Lower lobe of right lung (tissue), 2 donors: ENCODE measurements around the gene TBC1D4. TPM values are rescaled to one million over a fixed set of nuclear protein-coding genes. Genes with fewer than 3 reads are reported as not detected.

Experiments
- ATAC-seq, 2 donors: fragments of 200-7000 bp; cut with Tn5 transposase; one replicate each; pipeline ENCODE4 v1.9.1; 2020 to 2022; ENCODE audit warnings: mild to moderate bottlenecking in 2 of 2, moderate library complexity in 2 of 2
- DNase-seq: peaks from one replicate; pipeline ENCODE4 v3.0.0-alpha.2; 2020
- H3K27ac ChIP-seq: fragments of 200-600 bp; one replicate; pipeline ENCODE4 v1.8.0; 2022
- H3K27me3 ChIP-seq: fragments of 200-600 bp; one replicate; pipeline ENCODE4 v1.8.0; 2022; ENCODE audit warnings: low read depth
- H3K36me3 ChIP-seq: fragments of 200-600 bp; one replicate; pipeline ENCODE4 v1.8.0; 2022; ENCODE audit warnings: mild to moderate bottlenecking
- H3K4me1 ChIP-seq: fragments of 200-600 bp; one replicate; pipeline ENCODE4 v1.8.0; 2022
- H3K4me3 ChIP-seq: fragments of 200-600 bp; one replicate; pipeline ENCODE4 v1.8.0; 2022; ENCODE audit warnings: mild to moderate bottlenecking
- H3K9me3 ChIP-seq: fragments of 200-600 bp; one replicate; pipeline ENCODE4 v1.8.0; 2022
- intact Hi-C: fragments of 100-400 bp; cut with DNase I; formaldehyde crosslinking; loops from one replicate; pipeline ENCODE4 v1.11.0; 2022
- total RNA-seq: library from RNA; stranded (reverse); fragmentation: NEBNext Ultra II Directional; extraction: Animal tissue kit (Norgen Biotek cat#: 25700); gene quantifications from one replicate; pipeline ENCODE4 v1.2.1, GENCODE V29; 2021
- TF ChIP-seq, protein P1 (sequence below): fragments of 200-600 bp; IDR thresholded peaks from one replicate; pipeline ENCODE4 v1.8.0; 2022; ENCODE audit warnings: antibody characterized with exemption, mild to moderate bottlenecking
- donor health status: DM: no; HTN: yes; CAD: no; lungs with severe emphysema.

TBC1D4 gene
- total RNA-seq, 1 donor from 2014 or later, result 30.4 TPM

DNA sequence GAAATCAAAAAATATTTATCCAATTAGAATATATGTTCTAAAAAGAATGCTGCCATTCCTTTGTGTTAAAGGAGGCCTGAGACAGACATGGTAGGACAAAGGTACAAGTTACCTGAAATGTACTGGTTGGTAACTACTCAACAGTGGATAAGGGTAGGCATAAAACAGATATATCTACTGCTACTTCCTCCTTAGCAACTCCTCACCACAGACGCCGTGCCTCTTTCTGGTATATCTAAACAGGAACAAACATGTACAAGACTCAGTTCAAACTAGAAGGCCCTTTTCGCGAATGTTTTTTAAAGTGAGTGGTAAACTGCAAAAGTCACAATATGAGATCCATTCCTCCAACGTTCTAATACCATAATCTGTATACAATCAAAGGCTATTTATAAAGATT is 86.9 kb downstream of the TBC1D4 start:
- no peak overlapping the region for H3K27ac ChIP-seq

GRCh38 chr13:75393839-75394520 is 88.0 kb downstream of the TBC1D4 start:
- H3K27ac ChIP-seq, result no peak overlapping the region
- TF ChIP-seq, protein P1, sequence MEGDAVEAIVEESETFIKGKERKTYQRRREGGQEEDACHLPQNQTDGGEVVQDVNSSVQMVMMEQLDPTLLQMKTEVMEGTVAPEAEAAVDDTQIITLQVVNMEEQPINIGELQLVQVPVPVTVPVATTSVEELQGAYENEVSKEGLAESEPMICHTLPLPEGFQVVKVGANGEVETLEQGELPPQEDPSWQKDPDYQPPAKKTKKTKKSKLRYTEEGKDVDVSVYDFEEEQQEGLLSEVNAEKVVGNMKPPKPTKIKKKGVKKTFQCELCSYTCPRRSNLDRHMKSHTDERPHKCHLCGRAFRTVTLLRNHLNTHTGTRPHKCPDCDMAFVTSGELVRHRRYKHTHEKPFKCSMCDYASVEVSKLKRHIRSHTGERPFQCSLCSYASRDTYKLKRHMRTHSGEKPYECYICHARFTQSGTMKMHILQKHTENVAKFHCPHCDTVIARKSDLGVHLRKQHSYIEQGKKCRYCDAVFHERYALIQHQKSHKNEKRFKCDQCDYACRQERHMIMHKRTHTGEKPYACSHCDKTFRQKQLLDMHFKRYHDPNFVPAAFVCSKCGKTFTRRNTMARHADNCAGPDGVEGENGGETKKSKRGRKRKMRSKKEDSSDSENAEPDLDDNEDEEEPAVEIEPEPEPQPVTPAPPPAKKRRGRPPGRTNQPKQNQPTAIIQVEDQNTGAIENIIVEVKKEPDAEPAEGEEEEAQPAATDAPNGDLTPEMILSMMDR, result no peak
- no peaks in the 10 kb centered on the region for H3K36me3 ChIP-seq
- intact Hi-C loops, result no loop called here
- H3K27me3 ChIP-seq, result no peaks in the 10 kb centered on the region
- no peaks in the 10 kb centered on the region for H3K4me1 ChIP-seq
- no peaks in the 10 kb centered on the region for H3K9me3 ChIP-seq
- no peak overlapping the region for H3K4me3 ChIP-seq
- ATAC-seq, result no peak
- DNase-seq, result no peak

More for the DNA sequence above, 86.9 kb downstream of the TBC1D4 start:
- Histone ChIP-seq H3K4me3 (no peak overlapping the region), H3K27me3 (no peaks in the 10 kb centered on the region), H3K4me1 (no peaks in the 10 kb centered on the region), H3K9me3 (no peaks in the 10 kb centered on the region), H3K36me3 (no peaks in the 10 kb centered on the region)
- DNase-seq, result no peak
- intact Hi-C loops, result no loop called here
- no peak for ATAC-seq
- TF ChIP-seq, protein P1, result no peak

- DNase-seq (no peak), ATAC-seq (no peak)
- TF ChIP-seq, protein P1, result no peak
- Histone ChIP-seq H3K27ac (no peak overlapping the region), H3K27me3 (no peaks in the 10 kb centered on the region), H3K9me3 (no peaks in the 10 kb centered on the region), H3K4me1 (no peaks in the 10 kb centered on the region), H3K36me3 (no peaks in the 10 kb centered on the region), H3K4me3 (no peak overlapping the region)
- intact Hi-C loops, result no loop called here
Observed at GRCh38 chr13:75391432-75392100, 90.4 kb downstream of the TBC1D4 start.

- no peak for ATAC-seq
- TF ChIP-seq, protein P1, result no peak
- no peak overlapping the region for H3K27ac ChIP-seq
Observed at GRCh38 chr13:75390229-75390628, 91.7 kb downstream of the TBC1D4 start.

GRCh38 chr13:75385708-75386083 is 96.3 kb downstream of the TBC1D4 start:
- no peak for DNase-seq
- no peak overlapping the region for H3K27ac ChIP-seq
- intact Hi-C loops, result no loop called here

More at GRCh38 chr13:75390229-75390628, 91.7 kb downstream of the TBC1D4 start:
- Histone ChIP-seq H3K27me3 (no peaks in the 10 kb centered on the region), H3K9me3 (no peaks in the 10 kb centered on the region), H3K36me3 (no peaks in the 10 kb centered on the region), H3K4me1 (no peaks in the 10 kb centered on the region), H3K4me3 (no peak overlapping the region)
- intact Hi-C loops, result no loop called here
- no peak for DNase-seq

More at GRCh38 chr13:75385708-75386083, 96.3 kb downstream of the TBC1D4 start:
- Histone ChIP-seq H3K9me3 (no peaks in the 10 kb centered on the region), H3K36me3 (no peaks in the 10 kb centered on the region), H3K4me3 (no peak overlapping the region), H3K4me1 (no peaks in the 10 kb centered on the region), H3K27me3 (no peaks in the 10 kb centered on the region)
- TF ChIP-seq, protein P1, result no peak
- peak in 1 of 2 donors; percentile 32 for ATAC-seq
